HepG2 (cell line): Measurements from ENCODE around the gene EXPH5. TPM values are rescaled to one million over a fixed set of nuclear protein-coding genes. Genes with fewer than 3 reads are reported as not detected.

Experiments used
- ARHGAP35 ChIP-seq: sonication (generic); formaldehyde crosslinking; IDR thresholded peaks from 2 replicates; pipeline ENCODE4 v1.9.0; 2022; ENCODE audit warnings: mild to moderate bottlenecking, inconsistent platforms, moderate library complexity, missing genetic modification reagents, borderline replicate concordance
- E2F1 ChIP-seq: sonication (generic); formaldehyde crosslinking; IDR thresholded peaks from 2 replicates; pipeline ENCODE4 v1.5.0; 2020; ENCODE audit warnings: missing genetic modification reagents
- GTF2F1 ChIP-seq: fragments of 150-350 bp; IDR thresholded peaks from 2 replicates; pipeline ENCODE4 v1.6.1; 2014; ENCODE audit warnings: low read length
- JUND ChIP-seq: sonication (generic); formaldehyde crosslinking; IDR thresholded peaks from 2 replicates; pipeline ENCODE4 v1.8.0; 2022; ENCODE audit warnings: mild to moderate bottlenecking, missing genetic modification reagents
- PCBP1 ChIP-seq: fragments of 200-400 bp; formaldehyde crosslinking; IDR thresholded peaks from 2 replicates; pipeline ENCODE4 v1.6.1; 2017; ENCODE audit warnings: mild to moderate bottlenecking, low read depth, low read length, borderline replicate concordance
- TRIM22 ChIP-seq: fragments of 450-650 bp; IDR thresholded peaks from 2 replicates; pipeline ENCODE4 v1.6.1; 2017
- ZFP90 ChIP-seq: sonication (generic); formaldehyde crosslinking; IDR thresholded peaks from 2 replicates; pipeline ENCODE4 v1.8.0; 2022; ENCODE audit warnings: missing genetic modification reagents, mild to moderate bottlenecking, inconsistent platforms, borderline replicate concordance
- ZFX ChIP-seq: sonication (generic); formaldehyde crosslinking; IDR thresholded peaks from 2 replicates; pipeline ENCODE4 v1.4.0; 2020; ENCODE audit warnings: mild to moderate bottlenecking, low read depth, missing genetic modification reagents, moderate library complexity
- ZNF274 ChIP-seq: sonication (generic); formaldehyde crosslinking; IDR thresholded peaks from 2 replicates; pipeline ENCODE4 v1.5.1; 2020; ENCODE audit warnings: mild to moderate bottlenecking, missing genetic modification reagents
- ZNF564 ChIP-seq: sonication (generic); formaldehyde crosslinking; IDR thresholded peaks from 2 replicates; pipeline ENCODE4 v1.8.1; 2023; ENCODE audit warnings: mild to moderate bottlenecking, missing genetic modification reagents
- ZNF629 ChIP-seq: sonication (generic); formaldehyde crosslinking; conservative IDR thresholded peaks from 2 replicates; pipeline ENCODE4 v1.5.0; 2020; ENCODE audit warnings: missing genetic modification reagents
- ZNF674 ChIP-seq: sonication (generic); formaldehyde crosslinking; IDR thresholded peaks from 2 replicates; pipeline ENCODE4 v1.5.0; 2020; ENCODE audit warnings: low read depth, mild to moderate bottlenecking, missing genetic modification reagents
- ZNF777 ChIP-seq: sonication (generic); formaldehyde crosslinking; IDR thresholded peaks from 2 replicates; pipeline ENCODE4 v1.4.0; 2020; ENCODE audit warnings: missing genetic modification reagents
- ZSCAN20 ChIP-seq: sonication (generic); formaldehyde crosslinking; IDR thresholded peaks from 2 replicates; pipeline ENCODE4 v1.4.0; 2020; ENCODE audit warnings: missing genetic modification reagents, mild to moderate bottlenecking, borderline replicate concordance
- polyA plus RNA-seq, 8 experiments: library from polyadenylated mRNA; depleted of rRNA in 3 of 8; stranded (reverse) in 7 of 8; unstranded in 1 of 8; fragments of >200 nt; fragmentation: Illumina TruSeq in 4 of 8; extraction: Trizol in 4 of 8; gene quantifications; 2 replicates each; pipeline versions ENCODE4 v1.2.1 to v1.2.3, GENCODE V29; 2011 to 2016; ENCODE audit warnings: low read depth in 4 of 8, missing spikeins in 1 of 8, mixed read lengths in 1 of 8; ENCODE audit not compliant: insufficient read depth in 1 of 8
- total RNA-seq, 5 experiments: library from RNA; depleted of rRNA; stranded (reverse); fragments of >200 nt; fragmentation: Illumina TruSeq; extraction: Trizol; gene quantifications; 2 replicates each; pipeline ENCODE4 v1.2.3, GENCODE V29; 2016; ENCODE audit warnings: low read depth in 1 of 5
- TF ChIP-seq, protein P1 (sequence below): IDR thresholded peaks from 2 replicates; pipeline ENCODE4 v1.6.1; 2016; ENCODE audit warnings: low read depth, missing genetic modification reagents, missing compliant biosample characterization
- TF ChIP-seq, protein P2 (sequence below): sonication (generic); formaldehyde crosslinking; IDR thresholded peaks from 2 replicates; pipeline ENCODE4 v1.8.1; 2023; ENCODE audit warnings: mild to moderate bottlenecking, moderate library complexity, missing genetic modification reagents
- TF ChIP-seq, protein P3 (sequence below): sonication (generic); formaldehyde crosslinking; IDR thresholded peaks from 2 replicates; pipeline ENCODE4 v1.8.0; 2022; ENCODE audit warnings: mild to moderate bottlenecking, missing genetic modification reagents

Gene EXPH5
- total and polyA plus RNA-seq, 2 of the 13 experiments (the other 11 are each of a cell fraction or from before 2014, with no cell fraction given): under 0.01 to 0.02 TPM

GRCh38 chr11:108498046-108498815, 95.3 kb downstream of the EXPH5 start, which contains the start of gene POGLUT3 (continued):
- TF ChIP-seq, protein P1, sequence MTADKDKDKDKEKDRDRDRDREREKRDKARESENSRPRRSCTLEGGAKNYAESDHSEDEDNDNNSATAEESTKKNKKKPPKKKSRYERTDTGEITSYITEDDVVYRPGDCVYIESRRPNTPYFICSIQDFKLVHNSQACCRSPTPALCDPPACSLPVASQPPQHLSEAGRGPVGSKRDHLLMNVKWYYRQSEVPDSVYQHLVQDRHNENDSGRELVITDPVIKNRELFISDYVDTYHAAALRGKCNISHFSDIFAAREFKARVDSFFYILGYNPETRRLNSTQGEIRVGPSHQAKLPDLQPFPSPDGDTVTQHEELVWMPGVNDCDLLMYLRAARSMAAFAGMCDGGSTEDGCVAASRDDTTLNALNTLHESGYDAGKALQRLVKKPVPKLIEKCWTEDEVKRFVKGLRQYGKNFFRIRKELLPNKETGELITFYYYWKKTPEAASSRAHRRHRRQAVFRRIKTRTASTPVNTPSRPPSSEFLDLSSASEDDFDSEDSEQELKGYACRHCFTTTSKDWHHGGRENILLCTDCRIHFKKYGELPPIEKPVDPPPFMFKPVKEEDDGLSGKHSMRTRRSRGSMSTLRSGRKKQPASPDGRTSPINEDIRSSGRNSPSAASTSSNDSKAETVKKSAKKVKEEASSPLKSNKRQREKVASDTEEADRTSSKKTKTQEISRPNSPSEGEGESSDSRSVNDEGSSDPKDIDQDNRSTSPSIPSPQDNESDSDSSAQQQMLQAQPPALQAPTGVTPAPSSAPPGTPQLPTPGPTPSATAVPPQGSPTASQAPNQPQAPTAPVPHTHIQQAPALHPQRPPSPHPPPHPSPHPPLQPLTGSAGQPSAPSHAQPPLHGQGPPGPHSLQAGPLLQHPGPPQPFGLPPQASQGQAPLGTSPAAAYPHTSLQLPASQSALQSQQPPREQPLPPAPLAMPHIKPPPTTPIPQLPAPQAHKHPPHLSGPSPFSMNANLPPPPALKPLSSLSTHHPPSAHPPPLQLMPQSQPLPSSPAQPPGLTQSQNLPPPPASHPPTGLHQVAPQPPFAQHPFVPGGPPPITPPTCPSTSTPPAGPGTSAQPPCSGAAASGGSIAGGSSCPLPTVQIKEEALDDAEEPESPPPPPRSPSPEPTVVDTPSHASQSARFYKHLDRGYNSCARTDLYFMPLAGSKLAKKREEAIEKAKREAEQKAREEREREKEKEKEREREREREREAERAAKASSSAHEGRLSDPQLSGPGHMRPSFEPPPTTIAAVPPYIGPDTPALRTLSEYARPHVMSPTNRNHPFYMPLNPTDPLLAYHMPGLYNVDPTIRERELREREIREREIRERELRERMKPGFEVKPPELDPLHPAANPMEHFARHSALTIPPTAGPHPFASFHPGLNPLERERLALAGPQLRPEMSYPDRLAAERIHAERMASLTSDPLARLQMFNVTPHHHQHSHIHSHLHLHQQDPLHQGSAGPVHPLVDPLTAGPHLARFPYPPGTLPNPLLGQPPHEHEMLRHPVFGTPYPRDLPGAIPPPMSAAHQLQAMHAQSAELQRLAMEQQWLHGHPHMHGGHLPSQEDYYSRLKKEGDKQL (CRISPR knock-in tag): 0 out of 2 replicates have a peak, but pooled peaks have one; percentile 28
- TF ChIP-seq ZNF564 (CRISPR knock-in tag) (peak; percentile 35; the same call in 1 of the 2 replicates), E2F1 (CRISPR knock-in tag) (peak; percentile 96), ARHGAP35 (CRISPR knock-in tag) (0 out of 2 replicates have a peak, but pooled peaks have one; percentile 6), JUND (no peak), ZNF674 (CRISPR knock-in tag) (no peak), GTF2F1 (no peak), ZSCAN20 (CRISPR knock-in tag) (0 out of 2 replicates have a peak, but pooled peaks have one; percentile 72), ZNF629 (no peak), PCBP1 (no peak), ZNF777 (CRISPR knock-in tag) (peak; percentile 88), ZFP90 (CRISPR knock-in tag) (peak; percentile 61; the same call in 1 of the 2 replicates), ZNF274 (peak; percentile 34), TRIM22 (no peak), ZFX (CRISPR knock-in tag) (peak; percentile 63)
- TF ChIP-seq, protein P2, sequence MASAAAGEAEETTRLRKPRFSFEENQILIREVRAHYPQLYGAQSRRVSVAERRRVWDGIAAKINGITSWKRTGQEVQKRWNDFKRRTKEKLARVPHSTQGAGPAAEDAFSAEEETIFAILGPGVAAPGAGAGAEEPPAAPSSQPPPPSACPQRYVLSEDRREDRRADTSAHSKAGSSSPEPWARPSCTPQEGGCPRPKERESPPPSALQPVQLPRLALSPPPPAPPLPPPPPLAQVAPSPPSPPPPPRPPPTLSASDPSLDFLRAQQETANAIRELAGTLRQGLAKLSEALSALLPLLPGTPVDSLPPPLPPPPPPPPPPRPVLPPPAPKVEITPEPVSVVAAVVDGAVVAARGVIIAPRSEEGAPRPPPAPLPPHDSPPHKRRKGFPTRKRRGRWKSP: peak; percentile 26; the same call in 1 of the 2 replicates
- TF ChIP-seq, protein P3, sequence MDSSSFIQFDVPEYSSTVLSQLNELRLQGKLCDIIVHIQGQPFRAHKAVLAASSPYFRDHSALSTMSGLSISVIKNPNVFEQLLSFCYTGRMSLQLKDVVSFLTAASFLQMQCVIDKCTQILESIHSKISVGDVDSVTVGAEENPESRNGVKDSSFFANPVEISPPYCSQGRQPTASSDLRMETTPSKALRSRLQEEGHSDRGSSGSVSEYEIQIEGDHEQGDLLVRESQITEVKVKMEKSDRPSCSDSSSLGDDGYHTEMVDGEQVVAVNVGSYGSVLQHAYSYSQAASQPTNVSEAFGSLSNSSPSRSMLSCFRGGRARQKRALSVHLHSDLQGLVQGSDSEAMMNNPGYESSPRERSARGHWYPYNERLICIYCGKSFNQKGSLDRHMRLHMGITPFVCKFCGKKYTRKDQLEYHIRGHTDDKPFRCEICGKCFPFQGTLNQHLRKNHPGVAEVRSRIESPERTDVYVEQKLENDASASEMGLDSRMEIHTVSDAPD (CRISPR knock-in tag): 0 out of 2 replicates have a peak, but pooled peaks have one; percentile 35
